Measurements from ENCODE around the gene NAGPA. TPM values are rescaled to one million over a fixed set of nuclear protein-coding genes. Genes with fewer than 3 reads are reported as not detected.

Gene NAGPA
- total RNA-seq, 4 donors from 2014 or later: 37.5 to 104 (median 43.8) TPM

DNA sequence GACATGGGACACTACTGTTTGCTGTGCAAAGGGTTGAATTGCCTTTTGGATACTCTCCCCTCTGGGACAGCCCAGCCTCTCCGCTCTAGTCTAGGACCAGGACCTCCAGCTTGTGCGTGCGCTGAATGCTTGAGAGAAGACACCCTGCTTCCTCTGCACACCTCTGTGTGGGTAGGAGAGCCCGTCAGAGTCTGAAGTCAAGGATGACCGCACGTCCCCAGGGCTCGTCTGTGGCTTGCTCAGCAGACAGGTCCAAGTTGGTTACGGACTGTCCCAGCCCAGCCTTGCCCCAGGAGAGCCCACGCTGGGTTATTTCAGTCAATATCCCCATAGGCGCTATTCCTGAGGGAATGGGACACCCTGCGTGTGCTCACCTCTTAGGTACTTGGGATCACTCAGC is 28.3 kb upstream of the NAGPA start:
- Histone ChIP-seq H3K9me3 (no peaks in the 10 kb centered on the region), H3K27ac (no peak overlapping the region), H3K4me3 (no peak overlapping the region), H3K36me3 (no peaks in the 10 kb centered on the region), H3K27me3 (no peaks in the 10 kb centered on the region), H3K4me1 (no peaks in the 10 kb centered on the region)
- TF ChIP-seq, protein P1, sequence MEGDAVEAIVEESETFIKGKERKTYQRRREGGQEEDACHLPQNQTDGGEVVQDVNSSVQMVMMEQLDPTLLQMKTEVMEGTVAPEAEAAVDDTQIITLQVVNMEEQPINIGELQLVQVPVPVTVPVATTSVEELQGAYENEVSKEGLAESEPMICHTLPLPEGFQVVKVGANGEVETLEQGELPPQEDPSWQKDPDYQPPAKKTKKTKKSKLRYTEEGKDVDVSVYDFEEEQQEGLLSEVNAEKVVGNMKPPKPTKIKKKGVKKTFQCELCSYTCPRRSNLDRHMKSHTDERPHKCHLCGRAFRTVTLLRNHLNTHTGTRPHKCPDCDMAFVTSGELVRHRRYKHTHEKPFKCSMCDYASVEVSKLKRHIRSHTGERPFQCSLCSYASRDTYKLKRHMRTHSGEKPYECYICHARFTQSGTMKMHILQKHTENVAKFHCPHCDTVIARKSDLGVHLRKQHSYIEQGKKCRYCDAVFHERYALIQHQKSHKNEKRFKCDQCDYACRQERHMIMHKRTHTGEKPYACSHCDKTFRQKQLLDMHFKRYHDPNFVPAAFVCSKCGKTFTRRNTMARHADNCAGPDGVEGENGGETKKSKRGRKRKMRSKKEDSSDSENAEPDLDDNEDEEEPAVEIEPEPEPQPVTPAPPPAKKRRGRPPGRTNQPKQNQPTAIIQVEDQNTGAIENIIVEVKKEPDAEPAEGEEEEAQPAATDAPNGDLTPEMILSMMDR (IDR thresholded peaks at IDR 0.05): no peak
- DNase-seq (ENCODE audit: low spot score in 2 of 2): no peak
- 71 to 80% methylated on average over 8 to 11 of the region's 11 CpGs for WGBS, 2 donors

DNA sequence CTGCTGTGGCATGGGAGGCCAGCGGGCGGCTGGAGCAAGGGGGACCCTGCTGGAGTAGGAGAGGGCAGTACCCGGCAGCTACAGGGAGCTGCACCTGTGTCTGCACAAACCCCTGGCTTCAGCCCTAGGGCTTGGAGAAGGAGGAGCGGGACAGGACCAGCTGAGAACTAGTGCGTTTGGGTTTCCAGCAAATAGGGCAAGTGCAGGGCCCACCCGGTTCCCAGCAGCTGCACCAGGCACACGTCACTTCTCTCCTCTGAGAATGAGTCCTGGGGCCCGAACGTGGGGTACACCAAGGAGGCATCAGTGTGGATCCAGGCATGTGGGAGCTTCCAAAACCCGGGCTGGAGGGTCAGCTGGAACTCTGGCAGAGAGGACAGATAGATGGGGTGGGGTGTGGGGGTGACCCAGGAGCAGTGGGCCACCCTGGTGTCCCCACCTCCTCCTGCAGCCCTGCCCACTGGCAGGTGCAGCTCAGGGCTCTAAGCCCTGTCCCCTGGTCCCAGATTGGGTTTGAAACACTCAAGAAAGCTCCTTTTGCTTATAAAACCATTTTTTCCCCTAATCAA is 26.4 kb upstream of the NAGPA start:
- Histone ChIP-seq H3K27me3 (no peaks in the 10 kb centered on the region), H3K36me3 (peaks cover 0 to 4% (median 0%) of the 10 kb centered on the region in 3 donors), H3K4me1 (no peaks in the 10 kb centered on the region), H3K27ac (no peak overlapping the region), H3K9me3 (no peaks in the 10 kb centered on the region), H3K4me3 (no peak overlapping the region)
- WGBS, 2 donors: 68 to 76% methylated on average over 7 to 10 of the region's 10 CpGs
- TF ChIP-seq, protein P1 (IDR thresholded peaks at IDR 0.05): no peak
- no peak for DNase-seq (ENCODE audit: low spot score in 2 of 2)

DNA sequence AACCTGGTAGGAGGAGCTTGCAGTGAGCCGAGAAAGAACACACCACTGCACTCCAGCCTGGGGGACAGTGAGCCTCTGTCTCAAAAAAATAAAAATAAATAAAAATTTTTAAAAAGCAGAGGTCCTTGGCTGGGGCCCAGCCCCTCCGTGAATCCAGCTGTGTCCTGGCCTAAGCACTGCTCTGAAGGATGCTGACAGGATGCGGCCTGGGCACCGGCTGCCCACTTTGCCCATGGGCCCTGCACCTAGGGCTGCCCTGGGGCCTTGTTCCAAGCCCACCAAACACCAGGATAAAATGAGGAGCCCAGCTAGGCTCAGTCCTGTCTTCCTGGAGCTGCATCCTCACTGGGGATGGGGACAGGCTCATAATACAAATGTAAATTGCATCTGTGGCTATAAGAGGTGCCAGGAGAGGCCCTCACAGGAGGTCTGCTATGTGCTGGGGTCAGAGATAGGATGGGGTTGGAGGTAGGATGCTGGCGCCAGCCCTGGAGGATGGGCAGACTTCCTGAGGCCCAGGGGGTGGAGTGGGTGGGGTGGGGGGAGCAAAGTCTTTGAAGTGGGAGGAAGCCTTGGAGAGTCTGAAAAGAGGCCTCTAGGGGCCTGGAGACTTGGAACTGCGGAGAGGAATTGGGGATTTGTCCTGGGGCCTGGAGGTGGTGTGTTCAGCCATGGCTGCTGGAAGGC is 25.8 kb upstream of the NAGPA start:
- H3K27me3 ChIP-seq: no peaks in the 10 kb centered on the region
- no peak overlapping the region for H3K4me3 ChIP-seq
- no peaks in the 10 kb centered on the region for H3K9me3 ChIP-seq
- H3K36me3 ChIP-seq: peaks cover 0 to 6% (median 0%) of the 10 kb centered on the region in 3 donors
- TF ChIP-seq POLR2A (IDR thresholded peaks at IDR 0.05): no peak
- no peak for TF ChIP-seq EP300 (IDR thresholded peaks at IDR 0.05)
- TF ChIP-seq, protein P1 (IDR thresholded peaks at IDR 0.05): no peak
- no peak for DNase-seq (ENCODE audit: low spot score in 2 of 2)
- WGBS, 2 donors: 69 to 74% methylated on average over 6 of the region's 6 CpGs
- no peaks in the 10 kb centered on the region for H3K4me1 ChIP-seq
- no peak overlapping the region for H3K27ac ChIP-seq

DNA sequence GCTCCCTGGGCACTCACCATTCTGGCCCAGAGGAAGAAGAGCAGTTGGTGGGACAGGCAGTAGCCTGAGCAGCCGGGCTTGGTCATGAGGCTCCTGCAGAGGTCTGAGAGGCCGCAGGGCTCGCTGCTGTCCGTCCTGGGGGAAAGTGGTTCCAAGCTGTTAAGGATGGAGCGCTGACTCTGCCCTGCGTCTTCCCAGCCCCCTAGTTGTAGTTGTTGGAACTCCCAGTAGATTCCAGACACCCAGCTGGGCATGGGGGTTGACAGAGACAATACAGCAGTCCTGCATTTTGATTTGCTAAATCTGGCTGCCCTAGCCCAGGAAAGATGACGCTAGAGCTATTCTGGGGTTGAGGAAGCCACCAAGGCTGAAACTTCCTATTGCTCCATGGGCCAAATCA is 24.7 kb upstream of the NAGPA start:
- DNase-seq (ENCODE audit: low spot score in 2 of 2): no peak
- Histone ChIP-seq H3K4me1 (no peaks in the 10 kb centered on the region), H3K4me3 (no peak overlapping the region), H3K9me3 (no peaks in the 10 kb centered on the region), H3K27ac (no peak overlapping the region), H3K36me3 (peaks cover 0 to 6% (median 0%) of the 10 kb centered on the region in 3 donors), H3K27me3 (no peaks in the 10 kb centered on the region)
- 29 to 33% methylated on average over 6 of the region's 7 CpGs for WGBS, 2 donors
- TF ChIP-seq EP300 (IDR thresholded peaks at IDR 0.05) (no peak), POLR2A (IDR thresholded peaks at IDR 0.05) (no peak)
- TF ChIP-seq, protein P1 (IDR thresholded peaks at IDR 0.05): no peak

DNA sequence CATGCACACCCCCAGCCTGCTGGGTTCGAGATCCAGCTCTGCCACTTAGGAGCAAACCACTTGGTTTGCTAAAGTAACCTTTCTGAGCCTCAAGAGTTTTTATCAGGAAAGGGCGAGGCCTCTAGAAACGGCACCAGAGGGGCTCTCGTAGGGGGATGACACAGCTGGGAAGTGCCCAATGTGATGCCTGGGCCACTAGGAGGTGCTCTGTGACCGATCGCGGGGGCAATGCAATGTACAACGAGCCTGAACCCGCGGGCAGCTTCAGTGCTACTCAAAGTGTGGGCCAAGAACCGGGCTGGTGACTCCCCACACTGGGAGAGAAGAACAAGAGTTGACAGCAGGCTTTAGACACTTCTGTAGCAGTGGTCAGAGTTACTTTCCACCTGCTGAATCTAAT is 22.6 kb upstream of the NAGPA start:
- no peak overlapping the region for H3K27ac ChIP-seq
- peaks cover 0 to 6% (median 0%) of the 10 kb centered on the region in 3 donors for H3K36me3 ChIP-seq
- H3K27me3 ChIP-seq: no peaks in the 10 kb centered on the region
- TF ChIP-seq POLR2A (IDR thresholded peaks at IDR 0.05): no peak
- 19 to 22% methylated on average over 11 of the region's 11 CpGs for WGBS, 2 donors
- no peak overlapping the region for H3K4me3 ChIP-seq
- no peak for DNase-seq (ENCODE audit: low spot score in 2 of 2)
- H3K9me3 ChIP-seq: no peaks in the 10 kb centered on the region
- H3K4me1 ChIP-seq: no peaks in the 10 kb centered on the region
